Urothelium cell line (cell line): ENCODE data around the gene SLC9A8.
A peak's percentile ranks its signal among the peaks of the same experiment; 100 is the strongest.

ENCODE experiments used
- DNase-seq: peaks from one replicate; pipeline ENCODE4 v3.0.0; 2011; ENCODE audit warnings: low spot score, mixed read lengths
- FAIRE-seq: peaks from 2 replicates; lab custom pipeline; 2011; peaks lifted over from hg19 to GRCh38; lab: Jason Lieb, UNC

The SLC9A8 gene

GRCh38 chr20:49871391-49871948 is 58.8 kb downstream of the SLC9A8 start:
- FAIRE-seq: no peak
- DNase-seq: no peak

- no peak for DNase-seq
- no peak for FAIRE-seq
Observed at GRCh38 chr20:49872056-49872455, 59.4 kb downstream of the SLC9A8 start.

GRCh38 chr20:49874696-49875095 is 62.1 kb downstream of the SLC9A8 start:
- FAIRE-seq (no peak), DNase-seq (no peak)

- FAIRE-seq (no peak), DNase-seq (no peak)
Observed at GRCh38 chr20:49877386-49877921, 64.8 kb downstream of the SLC9A8 start.

GRCh38 chr20:49878977-49879376 is 66.3 kb downstream of the SLC9A8 start:
- FAIRE-seq (no peak), DNase-seq (no peak)

- DNase-seq: no peak
- no peak for FAIRE-seq
Observed at GRCh38 chr20:49880177-49880576, 67.5 kb downstream of the SLC9A8 start.

GRCh38 chr20:49880724-49881445 is 68.3 kb downstream of the SLC9A8 start:
- DNase-seq (no peak), FAIRE-seq (no peak)

GRCh38 chr20:49882171-49882970 is 69.7 kb downstream of the SLC9A8 start:
- FAIRE-seq (no peak), DNase-seq (no peak)

- FAIRE-seq (no peak), DNase-seq (no peak)
Observed at GRCh38 chr20:49883246-49883802, 70.7 kb downstream of the SLC9A8 start.

GRCh38 chr20:49885558-49886332 is 73.1 kb downstream of the SLC9A8 start:
- no peak for DNase-seq
- no peak for FAIRE-seq

- FAIRE-seq: peak; percentile 35
- no peak for DNase-seq
Observed at GRCh38 chr20:49886571-49887213, 74.1 kb downstream of the SLC9A8 start.

- DNase-seq: no peak
- peak; percentile 30 for FAIRE-seq
Observed at GRCh38 chr20:49887251-49888211, 74.9 kb downstream of the SLC9A8 start.

GRCh38 chr20:49888212-49889000 is 75.8 kb downstream of the SLC9A8 start:
- peak; percentile 42 for FAIRE-seq
- DNase-seq: peak; percentile 84

- FAIRE-seq (peak; percentile 17), DNase-seq (no peak)
Observed at GRCh38 chr20:49889001-49889934, 76.6 kb downstream of the SLC9A8 start.

GRCh38 chr20:49889935-49890333 is 77.3 kb downstream of the SLC9A8 start:
- no peak for FAIRE-seq
- DNase-seq: no peak

- FAIRE-seq (peak; percentile 37), DNase-seq (no peak)
Observed at GRCh38 chr20:49890471-49891361, 78.1 kb downstream of the SLC9A8 start.
